ENCODE measurements around the gene XCL2. TPM values are rescaled to one million over a fixed set of nuclear protein-coding genes. Genes with fewer than 3 reads are reported as not detected.
"Not testable (repeated sequence)": the region's sequence is repeated elsewhere in the genome, so short reads cannot be mapped to it uniquely, and the experiment has no call there.

The XCL2 gene
- total and polyA plus RNA-seq, 2 of the 4 experiments (the other 2 are of a cell fraction): not detected

- Histone ChIP-seq H3K18ac (ENCODE audit: low read depth, low read length) (no peak overlapping the region), H2BK20ac (ENCODE audit: low read depth, low read length) (no peak overlapping the region), H3K4ac (ENCODE audit: low read depth, low read length) (no peak overlapping the region), H3K27me3 (ENCODE audit: control insufficient read depth, insufficient read depth, low read length) (no peaks in the 10 kb centered on the region), H3K56ac (ENCODE audit: extremely low read depth, insufficient read depth, low read length) (no peak overlapping the region), H3K9me1 (ENCODE audit: insufficient read depth, low read length) (no peaks in the 10 kb centered on the region), H3K14ac (replicated peaks; ENCODE audit: low read depth, low read length) (no peak overlapping the region), H3K9me3 (ENCODE audit: control insufficient read depth, insufficient read depth, low read length) (no peaks in the 10 kb centered on the region), H4K8ac (ENCODE audit: low read depth in 2 of 2, low read length in 2 of 2) (no peak overlapping the region), H3K4me3 (ENCODE audit: insufficient read depth, low read depth, low read length) (no peak overlapping the region), H3K4me2 (ENCODE audit: low read depth, low read length) (no peak overlapping the region), H3K4me1 (ENCODE audit: control insufficient read depth, insufficient read depth, low read length) (no peaks in the 10 kb centered on the region), H2BK120ac (ENCODE audit: low read depth, low read length) (no peak overlapping the region), H3K9ac (ENCODE audit: low read depth, low read length) (no peak overlapping the region), H4K91ac (ENCODE audit: insufficient read depth, low read depth, low read length) (no peak overlapping the region), H2BK5ac (ENCODE audit: low read depth, low read length, poor library complexity, severe bottlenecking) (no peak overlapping the region), H3K79me1 (ENCODE audit: low read depth in 1 of 2, low read length in 2 of 2) (no peaks in the 10 kb centered on the region), H3K23ac (ENCODE audit: low read depth, low read length) (no peak overlapping the region), H2AK9ac (replicated peaks; ENCODE audit: low read depth, low read length, poor library complexity) (no peak overlapping the region), H3K36me3 (ENCODE audit: control insufficient read depth, insufficient read depth, low read length) (no peaks in the 10 kb centered on the region), H4K5ac (ENCODE audit: low read depth, low read length) (no peak overlapping the region), H2AFZ (replicated peaks; ENCODE audit: low read length, poor library complexity) (no peak overlapping the region), H4K20me1 (ENCODE audit: insufficient read depth, low read length) (no peaks in the 10 kb centered on the region), H3K27ac (ENCODE audit: insufficient read depth, low read length) (no peak overlapping the region), H2BK15ac (ENCODE audit: low read depth, low read length) (no peak overlapping the region), H2AK5ac (ENCODE audit: low read depth, low read length) (no peak overlapping the region)
- ATAC-seq (ENCODE audit: low read depth): no peak
- no peak for DNase-seq
- dilution Hi-C loops (cut with HindIII; ENCODE audit: low sequenced_read_pairs, unreplicated experiment) (no loop called here), intact Hi-C loops (cut with micrococcal nuclease) (no loop called here), in situ Hi-C loops (cut with MboI; ENCODE audit: low sequenced_read_pairs) (no loop called here)
- WGBS, 2 experiments (ENCODE audit: extremely low coverage in 2 of 2, insufficient read length in 1 of 2): no CpG with 5 or more reads among the region's 4 CpGs
- no TSS peak for BruUV-seq (replicated peaks)
- POLR2A ChIA-PET (ENCODE audit: unreplicated experiment): no interaction called here
- no peak for TF ChIP-seq ELK1 (IDR thresholded peaks at IDR 0.05; ENCODE audit: borderline replicate concordance, low read depth, low read length)
- peak; percentile 65 for TF ChIP-seq MAFK (IDR thresholded peaks at IDR 0.05; ENCODE audit: low read depth, low read length)
- TF ChIP-seq RAD21 (IDR thresholded peaks at IDR 0.05; ENCODE audit: low read length): no peak
- no peak for TF ChIP-seq FOS (IDR thresholded peaks at IDR 0.05; ENCODE audit: low read depth, low read length)
- CTCF ChIA-PET: interaction anchor here (0.6 kb wide), 1 partner anchor 634 kb away, joined by 5 read pairs; no protein-coding TSS in a partner anchor
Measured at GRCh38 chr1:168581817-168582572, 38.2 kb upstream of the XCL2 start.

DNA sequence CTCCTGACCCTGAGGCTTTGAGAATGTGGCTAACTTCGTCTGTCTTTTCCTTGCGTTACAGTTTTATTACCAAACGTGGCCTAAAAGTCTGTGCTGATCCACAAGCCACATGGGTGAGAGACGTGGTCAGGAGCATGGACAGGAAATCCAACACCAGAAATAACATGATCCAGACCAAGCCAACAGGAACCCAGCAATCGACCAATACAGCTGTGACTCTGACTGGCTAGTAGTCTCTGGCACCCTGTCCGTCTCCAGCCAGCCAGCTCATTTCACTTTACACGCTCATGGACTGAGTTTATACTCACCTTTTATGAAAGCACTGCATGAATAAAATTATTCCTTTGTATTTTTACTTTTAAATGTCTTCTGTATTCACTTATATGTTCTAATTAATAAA is 37.2 kb upstream of the XCL2 start:
- DNase-seq, CTCF ChIA-PET: not testable (repeated sequence)
- WGBS, 2 experiments (ENCODE audit: extremely low coverage in 2 of 2, insufficient read length in 1 of 2): 80% methylated on average over 2 of the region's 7 CpGs; no CpG with 5 or more reads in 1 of the 2 experiments

More for the DNA sequence above, 37.2 kb upstream of the XCL2 start:
- H2BK120ac ChIP-seq (ENCODE audit: low read depth, low read length); H2BK20ac ChIP-seq (ENCODE audit: low read depth, low read length); H3K9me3 ChIP-seq (ENCODE audit: control insufficient read depth, insufficient read depth, low read length); H4K5ac ChIP-seq (ENCODE audit: low read depth, low read length); H2BK5ac ChIP-seq (ENCODE audit: low read depth, low read length, poor library complexity, severe bottlenecking); H4K8ac ChIP-seq (ENCODE audit: low read depth in 2 of 2, low read length in 2 of 2); H3K18ac ChIP-seq (ENCODE audit: low read depth, low read length); H2AFZ ChIP-seq (replicated peaks; ENCODE audit: low read length, poor library complexity); H3K4me2 ChIP-seq (ENCODE audit: low read depth, low read length); dilution Hi-C loops (cut with HindIII; ENCODE audit: low sequenced_read_pairs, unreplicated experiment); H3K4me1 ChIP-seq (ENCODE audit: control insufficient read depth, insufficient read depth, low read length); H3K23ac ChIP-seq (ENCODE audit: low read depth, low read length); BruUV-seq (replicated peaks); H3K27me3 ChIP-seq (ENCODE audit: control insufficient read depth, insufficient read depth, low read length); intact Hi-C loops (cut with micrococcal nuclease); H3K9me1 ChIP-seq (ENCODE audit: insufficient read depth, low read length); H3K36me3 ChIP-seq (ENCODE audit: control insufficient read depth, insufficient read depth, low read length); H3K4me3 ChIP-seq (ENCODE audit: insufficient read depth, low read depth, low read length); H3K79me1 ChIP-seq (ENCODE audit: low read depth in 1 of 2, low read length in 2 of 2); H4K91ac ChIP-seq (ENCODE audit: insufficient read depth, low read depth, low read length); H2BK15ac ChIP-seq (ENCODE audit: low read depth, low read length); H3K56ac ChIP-seq (ENCODE audit: extremely low read depth, insufficient read depth, low read length); H2AK9ac ChIP-seq (replicated peaks; ENCODE audit: low read depth, low read length, poor library complexity); H3K4ac ChIP-seq (ENCODE audit: low read depth, low read length); H3K27ac ChIP-seq (ENCODE audit: insufficient read depth, low read length); H2AK5ac ChIP-seq (ENCODE audit: low read depth, low read length); in situ Hi-C loops (cut with MboI; ENCODE audit: low sequenced_read_pairs); ATAC-seq (ENCODE audit: low read depth); H3K9ac ChIP-seq (ENCODE audit: low read depth, low read length); H4K20me1 ChIP-seq (ENCODE audit: insufficient read depth, low read length); H3K14ac ChIP-seq (replicated peaks; ENCODE audit: low read depth, low read length); POLR2A ChIA-PET (ENCODE audit: unreplicated experiment): not testable (repeated sequence)
